HG02870 (cell line): ENCODE results near the gene TMEM129.

Experiments
- ATAC-seq: cut with Tn5 transposase; IDR thresholded peaks from one replicate; pipeline ENCODE4 v1.9.1; 2021; ENCODE audit warnings: mild to moderate bottlenecking, moderate library complexity; ENCODE audit not compliant: unreplicated experiment

TMEM129 gene

GRCh38 chr4:1670279-1670678 lies 50.8 kb downstream of the TMEM129 start:
- ATAC-seq: no peak

- ATAC-seq: no peak
Observed at GRCh38 chr4:1669850-1670249, 51.3 kb downstream of the TMEM129 start.

- ATAC-seq: no peak
Observed at GRCh38 chr4:1669270-1669669, 51.9 kb downstream of the TMEM129 start.

GRCh38 chr4:1668488-1668840 lies 52.7 kb downstream of the TMEM129 start:
- no peak for ATAC-seq

- no peak for ATAC-seq
Observed at GRCh38 chr4:1667273-1667672, 53.9 kb downstream of the TMEM129 start.

GRCh38 chr4:1666391-1666790 lies 54.7 kb downstream of the TMEM129 start:
- ATAC-seq: no peak
